ENCODE results near the gene FBL.
"Not testable (repeated sequence)": the region's sequence is repeated elsewhere in the genome, so short reads cannot be mapped to it uniquely, and the experiment has no call there.

Gene FBL

GRCh38 chr19:39875401-39875864, 29.3 kb upstream of the FBL start:
- DNase-seq: not testable (repeated sequence)

- DNase-seq: no peak
Measured at GRCh38 chr19:39874404-39874803, 28.2 kb upstream of the FBL start.

DNA sequence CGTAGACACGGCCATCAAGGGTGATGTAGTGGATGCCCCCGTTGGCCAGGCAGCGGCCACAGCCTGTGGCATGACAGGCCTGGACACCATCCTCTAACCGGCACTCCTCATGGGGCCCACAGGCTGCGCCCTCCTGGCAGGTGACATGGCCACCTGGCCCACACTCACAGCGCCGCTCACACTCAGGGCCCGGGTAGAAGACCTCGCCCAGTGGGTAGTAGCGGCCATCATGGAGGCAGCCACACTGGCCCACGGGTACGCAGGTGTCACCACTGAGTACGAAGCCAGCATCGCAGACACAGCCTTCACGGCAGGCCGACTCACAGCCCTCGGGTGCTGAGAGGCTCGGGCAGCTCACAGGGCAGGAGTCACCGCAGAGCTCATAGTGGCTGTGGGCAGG, 27.2 kb upstream of the FBL start:
- no peak for DNase-seq

DNA sequence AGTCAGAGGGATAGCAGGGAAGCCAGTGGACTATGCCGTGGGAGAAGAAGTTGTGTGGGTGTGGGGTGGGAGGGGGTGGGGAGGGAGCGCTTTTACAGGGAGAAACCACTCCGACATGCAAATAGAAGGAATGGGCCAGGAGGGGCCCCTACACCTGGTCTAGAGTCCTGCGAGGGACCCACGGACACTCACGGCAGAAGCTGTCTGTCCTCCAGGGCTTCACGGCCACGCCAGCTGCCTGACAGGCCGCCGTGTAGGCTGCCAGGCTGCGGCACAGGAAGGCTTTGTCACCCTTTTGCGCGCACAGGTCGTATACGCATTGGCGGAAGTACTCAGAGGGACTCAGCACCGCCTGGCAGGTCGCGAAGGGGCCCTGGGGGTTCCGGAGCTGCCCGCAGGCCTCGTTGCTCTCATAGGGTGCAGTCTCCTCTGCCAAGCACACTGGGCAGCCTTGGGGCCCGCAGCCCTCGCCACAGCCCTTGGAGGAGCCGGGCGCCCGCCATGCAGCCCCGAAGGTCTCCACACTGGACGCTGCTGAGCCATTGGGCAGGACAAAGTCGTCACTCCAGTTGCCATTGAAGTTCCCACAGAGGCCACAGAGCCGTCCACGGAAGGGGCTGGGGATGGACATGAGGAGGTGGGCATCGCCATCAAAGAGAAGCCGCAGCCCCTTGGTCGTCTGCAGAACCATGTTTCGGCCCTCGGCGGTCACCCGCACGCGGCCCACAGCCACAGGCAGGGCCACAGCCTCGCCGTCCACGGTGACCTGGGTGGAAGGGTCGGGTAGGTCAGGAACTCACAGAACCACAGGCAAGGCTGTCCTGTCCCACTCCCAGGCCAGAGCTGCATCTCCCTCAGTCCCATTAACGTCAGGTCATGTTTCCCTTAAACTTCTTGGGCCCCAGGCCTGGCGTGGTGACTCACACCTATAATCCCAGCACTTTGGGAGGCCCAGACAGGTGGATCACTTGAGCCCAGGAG, 26.0 kb upstream of the FBL start:
- DNase-seq: no peak

GRCh38 chr19:39871362-39871761, 25.2 kb upstream of the FBL start:
- no peak for DNase-seq

DNA sequence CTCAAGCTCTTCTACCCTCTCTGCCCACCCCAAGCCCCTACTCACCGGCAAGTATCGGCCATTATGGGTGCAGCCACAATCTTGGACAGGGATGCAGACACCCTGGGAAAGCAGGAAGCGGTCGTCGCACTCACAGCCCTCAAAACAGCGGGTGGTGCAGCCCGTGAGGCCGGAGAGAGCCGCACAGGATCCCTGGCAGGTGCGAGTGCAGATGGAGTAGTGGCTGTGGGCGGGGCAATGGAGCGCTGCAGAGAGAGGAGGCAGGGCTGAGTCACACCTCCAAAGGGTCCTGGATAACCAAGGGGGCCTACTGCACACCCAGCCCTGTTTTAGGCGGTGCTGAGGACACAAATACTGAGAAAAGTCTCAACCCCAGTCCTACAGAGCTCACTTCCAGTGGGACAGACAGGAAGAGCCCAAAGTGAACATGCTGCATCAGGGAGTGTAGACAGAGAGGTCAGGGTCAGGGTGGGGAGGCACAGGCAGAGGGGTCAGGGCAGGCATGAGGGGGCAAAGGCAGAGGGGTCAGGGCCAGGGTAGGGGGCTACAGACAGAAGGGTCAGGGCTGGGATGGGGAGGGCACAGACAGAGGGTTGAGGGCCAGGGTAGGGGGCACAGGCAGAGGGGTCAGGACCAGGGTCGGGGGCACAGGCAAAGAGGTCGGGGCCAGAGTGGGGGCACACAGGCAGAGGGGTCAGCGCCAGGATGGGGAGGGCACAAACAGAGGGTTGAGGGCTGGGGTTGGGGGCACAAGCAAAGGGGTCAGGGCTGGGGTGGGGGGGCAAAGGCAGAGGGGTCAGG, 24.2 kb upstream of the FBL start:
- DNase-seq: no peak

DNA sequence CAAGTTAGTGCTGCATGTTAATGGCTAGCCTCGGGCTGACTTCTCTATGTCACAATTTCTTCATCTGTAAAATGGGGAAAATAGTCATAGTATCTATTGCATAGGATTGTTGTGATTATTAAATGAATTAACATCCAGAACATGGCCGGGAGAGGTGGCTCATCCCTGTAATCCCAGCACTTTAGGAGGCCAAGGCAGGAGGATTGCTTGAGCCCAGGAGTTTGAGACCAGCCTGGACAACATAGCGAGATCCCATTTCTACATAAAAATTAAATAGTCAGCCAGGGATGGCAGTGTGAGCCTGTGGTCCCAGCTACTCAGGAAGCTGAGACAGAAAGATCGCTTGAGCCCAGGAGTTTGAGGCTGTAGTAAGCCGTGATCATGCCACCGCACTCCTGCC, 21.8 kb upstream of the FBL start:
- no peak for DNase-seq

DNA sequence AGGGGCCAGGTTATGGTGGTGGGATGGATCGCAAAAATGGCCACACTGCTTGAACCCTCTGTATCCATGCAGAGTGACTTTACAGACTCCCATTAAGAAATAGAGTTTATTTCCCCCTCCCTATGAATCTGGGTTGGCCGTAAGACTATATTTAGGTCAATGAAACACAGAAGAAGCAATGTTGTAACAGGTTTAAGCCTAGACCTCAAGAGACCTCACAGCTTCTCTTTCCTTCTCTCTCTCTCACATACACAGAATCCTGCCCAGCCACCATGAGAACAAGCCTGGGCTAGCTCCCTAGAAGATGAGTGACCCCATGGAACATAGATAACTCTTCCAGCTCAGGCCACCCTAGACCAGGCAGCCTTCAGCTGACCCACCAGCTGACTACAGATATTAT, 21.0 kb upstream of the FBL start:
- DNase-seq: no peak

GRCh38 chr19:39865953-39866352, 19.8 kb upstream of the FBL start:
- no peak for DNase-seq

DNA sequence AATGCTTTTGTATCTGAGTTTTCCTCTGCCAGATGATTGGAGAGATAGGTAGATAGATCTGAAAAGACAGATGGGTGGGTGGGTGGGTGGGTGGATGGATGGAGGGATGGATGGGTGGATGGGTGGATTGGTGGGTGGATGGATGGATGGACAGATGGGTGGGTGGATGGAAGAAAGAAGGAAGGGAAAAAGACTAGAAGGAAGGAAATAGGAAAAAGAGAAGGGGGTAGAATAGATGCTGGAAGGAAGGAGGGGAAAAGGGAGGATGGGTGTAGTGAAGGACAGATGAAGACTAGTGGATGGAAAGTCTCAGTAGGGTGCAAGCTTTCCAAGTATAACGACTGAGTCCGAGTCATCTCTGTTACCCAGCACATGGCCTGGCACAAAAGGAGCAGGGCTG, 19.0 kb upstream of the FBL start:
- DNase-seq: no peak

DNA sequence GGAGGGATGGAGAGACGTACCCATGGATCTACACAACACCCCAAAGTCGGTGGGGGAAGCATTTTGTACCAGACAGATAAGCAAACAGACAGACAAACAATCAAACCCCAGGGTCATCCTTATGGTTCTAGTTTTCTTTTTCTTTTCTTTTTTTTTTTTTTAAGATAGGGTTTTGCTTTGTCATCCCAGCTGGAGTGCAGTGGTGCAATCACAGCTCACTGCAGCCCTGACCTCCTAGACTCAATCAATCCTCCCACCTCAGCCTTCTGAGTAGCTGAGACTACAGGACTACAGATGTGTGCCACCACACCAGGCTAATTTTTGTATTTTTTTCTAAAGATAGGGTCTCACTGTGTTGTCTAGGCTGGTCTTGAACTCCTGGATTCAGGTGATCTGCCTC, 17.9 kb upstream of the FBL start:
- DNase-seq: no peak

DNA sequence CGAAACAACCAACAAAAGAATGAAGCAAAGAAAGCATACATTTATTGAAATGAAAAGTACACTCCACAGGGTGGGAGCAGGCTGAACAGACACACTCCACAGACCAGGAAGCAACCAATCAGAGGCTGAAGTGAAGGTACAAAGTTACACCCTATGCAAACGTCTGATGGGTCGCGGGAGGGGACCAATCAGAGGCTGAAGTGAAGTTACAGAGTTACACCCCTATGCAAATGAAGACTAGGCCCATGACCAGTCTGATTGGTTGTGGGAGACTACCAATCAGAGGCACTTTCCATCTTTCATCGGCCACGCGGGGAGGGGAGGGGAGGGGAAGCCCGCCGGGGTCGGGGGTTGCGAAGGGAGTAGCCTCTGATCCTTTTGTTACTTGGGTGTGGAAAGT, 12.4 kb upstream of the FBL start:
- DNase-seq: peak; percentile 64

- no peak for DNase-seq
Measured at GRCh38 chr19:39852882-39853281, 6.7 kb upstream of the FBL start.

- no peak for DNase-seq
Measured at GRCh38 chr19:39850892-39851291, 4.7 kb upstream of the FBL start.

DNA sequence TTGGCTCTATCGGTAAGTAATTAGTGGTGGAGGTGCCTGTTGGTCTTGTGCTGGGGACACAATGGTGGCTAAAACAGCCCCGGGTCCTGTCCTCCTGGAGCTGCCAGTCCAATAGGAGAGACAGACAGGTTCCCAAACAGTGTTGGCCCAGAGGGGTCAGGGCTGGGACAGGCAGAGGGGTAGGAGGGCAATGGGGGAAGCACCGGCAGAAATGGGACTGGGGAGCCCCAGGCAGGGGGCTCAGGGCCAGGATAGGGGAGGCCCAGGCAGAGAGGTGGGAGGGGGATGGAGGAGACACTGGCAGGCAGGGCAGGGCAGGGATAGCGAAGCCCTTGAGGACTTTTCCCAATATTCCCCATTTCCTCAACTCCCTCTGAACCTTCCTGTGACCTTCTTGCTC, 2.2 kb upstream of the FBL start:
- DNase-seq: no peak

DNA sequence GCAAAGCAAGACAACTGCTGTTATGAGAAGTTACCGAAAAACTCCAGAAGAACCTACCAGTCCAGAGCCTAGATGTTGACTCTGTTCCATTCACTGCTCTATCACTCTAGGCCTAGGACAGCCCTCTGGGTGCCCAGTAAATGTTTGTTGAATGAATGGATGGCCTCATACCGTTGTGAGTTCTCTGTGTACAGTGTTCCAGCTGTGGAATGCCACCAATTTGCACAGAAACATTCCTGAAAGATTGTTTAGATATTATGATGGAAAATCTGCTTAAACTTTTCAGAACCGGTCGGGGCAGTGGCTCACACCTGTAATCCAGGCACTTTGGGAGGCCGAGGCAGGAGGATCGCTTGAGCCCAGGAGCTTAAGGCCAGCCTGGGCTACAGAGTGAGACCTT, 1.3 kb upstream of the FBL start:
- no peak for DNase-seq

GRCh38 chr19:39846678-39847486, 703 bp upstream of the FBL start:
- DNase-seq: no peak

DNA sequence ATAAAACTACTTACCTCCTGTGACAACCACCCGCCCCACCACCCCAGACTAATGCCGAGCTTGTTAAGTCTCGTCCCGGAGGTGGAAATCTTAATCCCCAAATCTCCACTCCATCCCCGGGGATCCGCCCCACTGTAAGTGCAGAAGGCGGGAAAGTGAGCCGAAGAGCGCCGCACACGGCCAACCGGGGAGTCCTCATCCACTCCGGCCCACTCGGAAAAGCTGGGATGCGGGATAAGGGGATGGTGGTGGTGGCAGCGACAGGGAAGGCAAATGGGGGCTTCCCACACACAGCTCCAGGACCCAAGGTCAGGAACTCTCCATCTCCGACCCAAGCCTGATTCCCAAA, 621 bp downstream of the FBL start:
- DNase-seq: no peak

DNA sequence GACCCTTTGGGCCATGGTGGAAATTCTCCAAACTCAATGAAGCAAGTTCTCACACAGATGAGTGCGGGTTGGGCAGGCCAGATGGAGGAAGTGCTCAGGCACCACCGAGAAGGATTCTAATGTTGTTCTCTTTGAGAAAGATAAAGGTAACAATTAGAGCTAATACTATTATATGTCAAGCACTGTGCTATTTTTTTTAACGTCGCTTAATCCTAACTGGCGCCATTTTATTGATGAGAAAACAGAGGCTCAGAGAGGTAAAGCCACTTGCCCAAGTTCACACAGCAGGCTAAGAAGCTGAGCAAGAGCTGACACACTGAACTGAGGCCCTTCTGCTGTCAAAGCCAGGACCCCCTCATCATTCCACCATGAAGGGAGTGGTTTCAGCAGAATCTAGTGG, 1.0 kb downstream of the FBL start:
- no peak for DNase-seq

DNA sequence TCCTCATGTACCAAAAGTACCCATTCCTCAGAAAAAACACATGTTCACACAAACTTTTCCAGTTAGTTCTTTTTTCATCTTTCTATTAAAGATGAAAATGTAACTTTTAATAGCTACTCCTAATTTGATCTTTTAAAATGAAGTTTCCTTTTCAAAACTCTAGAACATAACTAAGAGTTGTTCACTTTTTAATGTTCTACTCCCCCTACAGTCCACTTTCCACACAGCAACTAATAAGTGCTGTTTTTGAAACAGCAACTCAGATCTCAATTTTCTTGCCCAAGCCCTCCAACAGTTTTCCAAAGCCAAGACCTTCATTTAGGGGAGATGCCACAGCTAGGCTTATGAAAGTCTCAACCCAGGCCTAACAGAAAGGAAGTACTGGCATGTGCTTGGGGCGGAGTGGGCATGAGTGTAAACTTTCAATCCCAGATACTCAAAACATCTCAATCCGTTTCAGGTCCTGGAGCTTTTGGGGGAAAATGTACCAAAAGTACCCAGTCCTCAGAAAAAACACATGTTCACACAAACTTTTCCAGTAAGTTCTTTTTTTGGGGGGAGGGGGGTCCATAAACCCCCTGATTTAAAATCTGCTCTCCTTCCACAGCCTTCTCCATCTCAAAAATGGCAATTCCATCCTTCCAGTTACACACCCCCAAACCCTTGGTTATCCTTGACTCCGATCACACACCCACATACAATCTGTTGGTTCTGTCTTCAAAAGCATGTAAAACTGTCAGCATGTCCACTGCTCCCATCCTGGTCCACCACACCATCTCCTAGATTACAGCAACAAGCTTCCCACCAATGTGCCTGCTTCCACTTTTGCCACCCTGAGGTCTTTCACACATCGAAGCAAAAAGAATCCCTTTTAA, 2.0 kb downstream of the FBL start:
- no peak for DNase-seq

DNA sequence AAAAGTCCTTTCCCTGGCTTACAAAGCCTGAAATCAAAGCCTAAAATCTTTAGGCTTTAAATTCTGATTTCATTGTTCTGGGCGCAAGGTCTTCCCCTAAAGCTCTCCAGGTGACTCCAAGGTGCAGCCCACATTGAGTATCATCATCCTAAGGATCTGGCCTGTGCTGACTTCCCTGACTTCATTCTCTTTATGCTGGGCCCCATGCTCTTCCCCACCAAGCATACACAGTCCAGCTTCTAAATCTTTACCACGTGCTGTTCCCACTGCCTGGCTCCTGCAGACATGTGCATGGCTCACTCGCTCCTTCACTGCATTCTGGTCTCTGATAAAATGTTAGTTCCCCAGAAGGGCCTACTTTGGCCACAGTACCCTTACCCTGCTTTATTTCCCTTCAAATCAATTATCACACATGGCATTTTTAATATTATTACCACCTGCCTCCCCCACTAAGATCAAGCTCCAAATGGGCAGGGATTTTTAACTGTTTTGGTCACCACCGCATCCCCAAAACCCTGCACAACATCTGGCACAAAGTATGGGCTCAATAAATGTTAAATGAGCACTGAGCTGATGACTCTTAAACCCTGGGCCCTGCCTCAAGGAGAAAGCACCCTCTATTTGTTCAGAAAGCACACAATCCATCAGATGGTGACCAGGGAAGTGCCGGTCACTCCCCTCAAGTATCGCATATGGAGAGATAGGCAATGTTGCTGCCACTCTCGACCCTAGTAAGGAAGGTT, 3.3 kb downstream of the FBL start:
- DNase-seq: no peak

DNA sequence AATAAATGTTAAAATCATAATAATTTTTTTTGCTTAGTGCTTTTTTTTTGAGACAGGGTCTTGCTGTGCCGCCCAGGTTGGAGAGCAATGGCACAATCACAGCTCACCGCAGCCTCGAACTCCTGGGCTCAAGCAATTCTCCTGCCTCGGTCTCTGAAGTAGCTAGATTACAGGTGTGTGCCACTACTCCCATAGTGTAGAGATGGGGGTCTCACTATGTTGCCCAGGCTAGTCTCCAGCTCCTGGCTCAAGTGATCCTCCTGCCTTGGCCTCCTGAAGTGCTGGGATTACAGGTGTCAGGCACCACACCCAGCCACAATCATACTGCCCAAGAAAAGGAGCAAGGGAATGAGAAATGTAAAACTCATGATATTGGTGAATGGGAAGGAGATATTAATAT, 5.1 kb downstream of the FBL start:
- DNase-seq: no peak
